ENCODE results near the gene NELFB. TPM values are rescaled to one million over a fixed set of nuclear protein-coding genes. Genes with fewer than 3 reads are reported as not detected.
A peak's percentile ranks its signal among the peaks of the same experiment; 100 is the strongest.

NELFB gene
- total RNA-seq, 4 donors from 2014 or later, result 45.0 to 54.2 (median 50.9) TPM

- Histone ChIP-seq H3K27ac (peak overlapping the region; percentile 66), H3K4me3 (no peak overlapping the region), H3K4me1 (peaks cover 42% of the 10 kb centered on the region), H3K27me3 (no peaks in the 10 kb centered on the region), H3K9me3 (no peaks in the 10 kb centered on the region), H3K36me3 (peaks cover 60% of the 10 kb centered on the region)
- TF ChIP-seq POLR2AphosphoS5 (IDR thresholded peaks at IDR 0.05) (no peak), POLR2A (IDR thresholded peaks at IDR 0.05) (no peak), EP300 (IDR thresholded peaks at IDR 0.05) (no peak), CTCF (IDR thresholded peaks at IDR 0.05) (no peak)
- DNase-seq (ENCODE audit: low spot score in 2 of 2), result peak in 1 of 2 donors; percentile 63
- 81% methylated on average over 19 of the region's 19 CpGs for WGBS
Measured at GRCh38 chr9:137268538-137269201, 13.5 kb downstream of the NELFB start.

- TF ChIP-seq POLR2A (IDR thresholded peaks at IDR 0.05) (no peak), CTCF (IDR thresholded peaks at IDR 0.05) (no peak), POLR2AphosphoS5 (IDR thresholded peaks at IDR 0.05) (no peak)
- peaks cover 54% of the 10 kb centered on the region for H3K36me3 ChIP-seq
- H3K4me1 ChIP-seq, result peaks cover 48% of the 10 kb centered on the region
- no peaks in the 10 kb centered on the region for H3K9me3 ChIP-seq
- H3K4me3 ChIP-seq, result no peak overlapping the region
- 41% methylated on average over 17 of the region's 17 CpGs for WGBS
- DNase-seq (ENCODE audit: low spot score in 2 of 2), result peak in 1 of 2 donors; percentile 62
- peak overlapping the region; percentile 66 for H3K27ac ChIP-seq
- no peaks in the 10 kb centered on the region for H3K27me3 ChIP-seq
Measured at GRCh38 chr9:137269231-137269772, 14.2 kb downstream of the NELFB start.

- Histone ChIP-seq H3K4me1 (peaks cover 66% of the 10 kb centered on the region), H3K4me3 (no peak overlapping the region), H3K27ac (peak overlapping the region; percentile 15), H3K27me3 (no peaks in the 10 kb centered on the region), H3K9me3 (no peaks in the 10 kb centered on the region), H3K36me3 (peaks cover 43% of the 10 kb centered on the region)
- TF ChIP-seq POLR2AphosphoS5 (IDR thresholded peaks at IDR 0.05) (no peak), CTCF (IDR thresholded peaks at IDR 0.05) (no peak), POLR2A (IDR thresholded peaks at IDR 0.05) (no peak), EP300 (IDR thresholded peaks at IDR 0.05) (no peak)
- WGBS, result 68% methylated on average over 20 of the region's 32 CpGs
- no peak for DNase-seq (ENCODE audit: low spot score in 2 of 2)
Measured at GRCh38 chr9:137270929-137271695, 16.0 kb downstream of the NELFB start.

- no peak for TF ChIP-seq CTCF (IDR thresholded peaks at IDR 0.05)
- no peak for TF ChIP-seq POLR2AphosphoS5 (IDR thresholded peaks at IDR 0.05)
- TF ChIP-seq POLR2A (IDR thresholded peaks at IDR 0.05), result no peak
- no peak for TF ChIP-seq EP300 (IDR thresholded peaks at IDR 0.05)
- Histone ChIP-seq H3K4me3 (no peak overlapping the region), H3K27ac (peak overlapping the region; percentile 15), H3K27me3 (no peaks in the 10 kb centered on the region), H3K4me1 (peaks cover 72% of the 10 kb centered on the region), H3K36me3 (peaks cover 37% of the 10 kb centered on the region), H3K9me3 (no peaks in the 10 kb centered on the region)
- DNase-seq (ENCODE audit: low spot score in 2 of 2), result no peak
- WGBS, result 28% methylated on average over 3 of the region's 3 CpGs
Measured at GRCh38 chr9:137271696-137272076, 16.6 kb downstream of the NELFB start.

Data from suprapubic skin (tissue), 4 donors.